GM23338 (cell line): ENCODE data around the gene UFM1. TPM values are rescaled to one million over a fixed set of nuclear protein-coding genes. Genes with fewer than 3 reads are reported as not detected.

Experiments used
- ATAC-seq: fragments of 200-7000 bp; cut with Tn5 transposase; 3 replicates; pipeline ENCODE4 v1.9.1; 2020
- DNase-seq: peaks from one replicate; pipeline ENCODE4 v3.0.0-alpha.2; 2015; ENCODE audit warnings: low spot score
- H2AFZ ChIP-seq: fragments of 200-600 bp; sonication (generic); 2 replicates; pipeline ENCODE4 v1.8.0; 2016; ENCODE audit warnings: antibody characterized with exemption, mild to moderate bottlenecking, moderate library complexity
- H3F3A ChIP-seq: fragments of 200-600 bp; sonication (generic); replicated peaks from 2 replicates; pipeline ENCODE4 v1.8.0; 2017; ENCODE audit warnings: antibody characterized with exemption, mixed run types, low read depth
- H3K27ac ChIP-seq: fragments of 200-600 bp; sonication (generic); 2 replicates; pipeline ENCODE4 v1.6.1; 2016; ENCODE audit warnings: low read depth
- H3K27me3 ChIP-seq: fragments of 200-600 bp; sonication (generic); 2 replicates; pipeline ENCODE4 v1.8.0; 2016; ENCODE audit warnings: mild to moderate bottlenecking, mixed run types, moderate library complexity; ENCODE audit not compliant: insufficient read depth
- H3K36me3 ChIP-seq: fragments of 200-600 bp; sonication (generic); 2 replicates; pipeline ENCODE4 v1.8.0; 2016; ENCODE audit warnings: mild to moderate bottlenecking; ENCODE audit not compliant: insufficient read depth
- H3K4me1 ChIP-seq: fragments of 200-600 bp; sonication (generic); 2 replicates; pipeline ENCODE4 v1.8.0; 2016; ENCODE audit warnings: mild to moderate bottlenecking, moderate library complexity; ENCODE audit not compliant: insufficient read depth
- H3K4me2 ChIP-seq: fragments of 200-600 bp; sonication (generic); 2 replicates; pipeline ENCODE4 v1.7.1; 2017; ENCODE audit warnings: mixed run types
- H3K4me3 ChIP-seq: fragments of 200-600 bp; sonication (generic); 2 replicates; pipeline ENCODE4 v1.6.1; 2016; ENCODE audit warnings: mixed run types
- H3K79me2 ChIP-seq: fragments of 200-600 bp; sonication (generic); replicated peaks from 2 replicates; pipeline ENCODE4 v1.8.0; 2017; ENCODE audit warnings: mild to moderate bottlenecking; ENCODE audit not compliant: insufficient read depth
- H3K9me2 ChIP-seq: fragments of 200-600 bp; sonication (generic); 2 replicates; pipeline ENCODE4 v1.8.0; 2017; ENCODE audit not compliant: insufficient read depth
- H4K20me1 ChIP-seq: fragments of 200-600 bp; sonication (generic); replicated peaks from 2 replicates; pipeline ENCODE4 v1.8.0; 2017; ENCODE audit warnings: mild to moderate bottlenecking; ENCODE audit not compliant: insufficient read depth
- H3K27ac Mint-ChIP-seq: 2 replicates; pipeline ENCODE4 v1.8.0; 2020; ENCODE audit warnings: inconsistent platforms, mild to moderate bottlenecking, moderate library complexity, mixed read lengths
- H3K27me3 Mint-ChIP-seq: 3 replicates; pipeline ENCODE4 v1.8.0; 2022; ENCODE audit warnings: low read depth, mild to moderate bottlenecking, moderate library complexity, mixed read lengths, inconsistent platforms; ENCODE audit not compliant: insufficient read depth, poor library complexity
- H3K36me3 Mint-ChIP-seq: 3 replicates; pipeline ENCODE4 v1.8.0; 2021; ENCODE audit warnings: low read depth, mild to moderate bottlenecking, inconsistent platforms, moderate library complexity, mixed read lengths
- H3K4me1 Mint-ChIP-seq: 3 replicates; pipeline ENCODE4 v1.8.0; 2020; ENCODE audit warnings: mild to moderate bottlenecking, inconsistent platforms, mixed read lengths
- H3K4me3 Mint-ChIP-seq: 3 replicates; pipeline ENCODE4 v1.8.0; 2021; ENCODE audit warnings: moderate library complexity, mild to moderate bottlenecking, inconsistent platforms, mixed read lengths
- H3K9me3 Mint-ChIP-seq: 3 replicates; pipeline ENCODE4 v1.8.0; 2020; ENCODE audit warnings: moderate library complexity, mild to moderate bottlenecking, inconsistent platforms, mixed read lengths
- CREB1 ChIP-seq: fragments of 250-450 bp; sonication (Bioruptor Pico); IDR thresholded peaks from 2 replicates; pipeline ENCODE4 v1.5.0; 2020; ENCODE audit warnings: low read depth, mild to moderate bottlenecking, moderate library complexity
- CTCF ChIP-seq, 2 experiments: fragments of 200-600 bp in 1 of 2; sonication (generic) in 1 of 2; conservative IDR thresholded peaks; 2 replicates each; pipeline versions ENCODE4 v1.5.1 to v1.6.1; 2016 to 2017; ENCODE audit warnings: antibody characterized with exemption in 2 of 2, low read depth in 2 of 2, mild to moderate bottlenecking in 2 of 2, moderate library complexity in 1 of 2
- EZH2 ChIP-seq: fragments of 200-600 bp; sonication (generic); IDR thresholded peaks from one replicate; pipeline ENCODE4 v1.8.0; 2017; ENCODE audit warnings: antibody characterized with exemption, mild to moderate bottlenecking, low read depth; ENCODE audit not compliant: unreplicated experiment
- EZH2phosphoT487 ChIP-seq: fragments of 200-600 bp; sonication (generic); IDR thresholded peaks from one replicate; pipeline ENCODE4 v1.8.1; 2018; ENCODE audit warnings: antibody characterized with exemption; ENCODE audit not compliant: unreplicated experiment
- JUNB ChIP-seq: IDR thresholded peaks from one replicate; pipeline ENCODE4 v1.6.1; 2016; ENCODE audit warnings: antibody characterized with exemption; ENCODE audit not compliant: unreplicated experiment
- NANOG ChIP-seq: IDR thresholded peaks from 2 replicates; pipeline ENCODE4 v1.6.1; 2016; ENCODE audit warnings: antibody characterized with exemption, borderline replicate concordance
- POLR2AphosphoS5 ChIP-seq: IDR thresholded peaks from 2 replicates; pipeline ENCODE4 v1.6.1; 2016; ENCODE audit warnings: antibody characterized with exemption, low read depth
- STAT1 ChIP-seq: IDR thresholded peaks from one replicate; pipeline ENCODE4 v1.6.1; 2016; ENCODE audit warnings: antibody characterized with exemption; ENCODE audit not compliant: unreplicated experiment
- ZNF114 ChIP-seq: fragments of 250-450 bp; sonication (Bioruptor Pico); IDR thresholded peaks from 2 replicates; pipeline ENCODE4 v1.5.0; 2020; ENCODE audit warnings: mild to moderate bottlenecking, moderate library complexity
- ZNF331 ChIP-seq: fragments of 250-450 bp; sonication (Bioruptor Pico); IDR thresholded peaks from 2 replicates; pipeline ENCODE4 v1.5.0; 2020; ENCODE audit warnings: low read depth, mild to moderate bottlenecking, moderate library complexity
- polyA plus RNA-seq: library from polyadenylated mRNA; unstranded; fragments of >200 nt; fragmentation: Nextera tagmentation; extraction: Ambion mirVana; gene quantifications from 2 replicates; pipeline ENCODE4 v1.2.1, GENCODE V29; 2016
- total RNA-seq: library from RNA; depleted of rRNA; stranded (reverse); fragments of >200 nt; shearing (Covaris generic); gene quantifications from 2 replicates; pipeline ENCODE4 v1.2.3, GENCODE V29; 2014
- TF ChIP-seq, protein P1 (sequence below): fragments of 250-450 bp; sonication (Bioruptor Pico); IDR thresholded peaks from 2 replicates; pipeline ENCODE4 v1.5.0; 2020; ENCODE audit warnings: mild to moderate bottlenecking, moderate library complexity
- TF ChIP-seq, protein P2 (sequence below): IDR thresholded peaks from one replicate; pipeline ENCODE4 v1.6.1; 2018; ENCODE audit warnings: antibody characterized with exemption; ENCODE audit not compliant: unreplicated experiment
- TF ChIP-seq, protein P3 (sequence below): IDR thresholded peaks from 2 replicates; pipeline ENCODE4 v1.6.1; 2016; ENCODE audit warnings: antibody characterized with exemption

UFM1 gene
- total and polyA plus RNA-seq, 2 experiments from 2014 or later, result 57.0 to 77.1 TPM

DNA sequence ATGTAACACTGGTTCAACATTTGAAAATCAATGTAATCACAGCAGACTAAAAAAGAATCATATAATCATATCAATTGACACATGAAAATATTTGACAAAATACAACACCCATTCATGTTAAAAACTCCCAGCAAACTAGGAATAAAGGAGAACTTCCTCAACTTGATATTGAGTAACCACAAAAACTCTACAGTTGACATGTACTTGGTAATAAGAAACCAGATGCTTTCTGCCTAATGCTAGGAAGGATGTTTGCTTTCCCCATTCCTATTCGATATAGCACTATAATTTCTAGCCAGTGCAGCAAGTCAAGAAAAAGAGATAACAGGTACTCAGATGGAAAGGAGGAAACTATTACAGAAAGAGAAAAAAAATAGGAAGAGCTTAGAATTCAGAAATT is 26.9 kb downstream of the UFM1 start:
- Histone ChIP-seq H3K79me2 (no peaks in the 10 kb centered on the region), H3K4me2 (no peak overlapping the region), H3K4me1 (no peaks in the 10 kb centered on the region), H3K4me3 (no peak overlapping the region), H3F3A (no peaks in the 10 kb centered on the region), H4K20me1 (no peaks in the 10 kb centered on the region), H3K27me3 (no peaks in the 10 kb centered on the region), H3K27ac (no peak overlapping the region), H2AFZ (no peak overlapping the region), H3K9me2 (peaks cover 3% of the 10 kb centered on the region; the same call in 1 of the 2 replicates), H3K36me3 (no peaks in the 10 kb centered on the region)
- Mint-ChIP-seq H3K9me3 (no peaks in the 10 kb centered on the region), H3K36me3 (no peaks in the 10 kb centered on the region), H3K4me1 (no peaks in the 10 kb centered on the region; the same call in 2 of the 3 replicates), H3K4me3 (no peak overlapping the region), H3K27me3 (no peaks in the 10 kb centered on the region), H3K27ac (no peak overlapping the region)
- DNase-seq, result no peak
- ATAC-seq, result no peak
- TF ChIP-seq STAT1 (no peak), CREB1 (CRISPR knock-in tag) (no peak), NANOG (no peak), ZNF331 (CRISPR knock-in tag) (no peak), EZH2 (no peak), EZH2phosphoT487 (no peak), JUNB (no peak), POLR2AphosphoS5 (no peak), ZNF114 (CRISPR knock-in tag) (no peak), CTCF (conservative IDR thresholded peaks at IDR 0.05; ENCODE audit: low read depth in 2 of 2) (no peak)
- TF ChIP-seq, protein P1, sequence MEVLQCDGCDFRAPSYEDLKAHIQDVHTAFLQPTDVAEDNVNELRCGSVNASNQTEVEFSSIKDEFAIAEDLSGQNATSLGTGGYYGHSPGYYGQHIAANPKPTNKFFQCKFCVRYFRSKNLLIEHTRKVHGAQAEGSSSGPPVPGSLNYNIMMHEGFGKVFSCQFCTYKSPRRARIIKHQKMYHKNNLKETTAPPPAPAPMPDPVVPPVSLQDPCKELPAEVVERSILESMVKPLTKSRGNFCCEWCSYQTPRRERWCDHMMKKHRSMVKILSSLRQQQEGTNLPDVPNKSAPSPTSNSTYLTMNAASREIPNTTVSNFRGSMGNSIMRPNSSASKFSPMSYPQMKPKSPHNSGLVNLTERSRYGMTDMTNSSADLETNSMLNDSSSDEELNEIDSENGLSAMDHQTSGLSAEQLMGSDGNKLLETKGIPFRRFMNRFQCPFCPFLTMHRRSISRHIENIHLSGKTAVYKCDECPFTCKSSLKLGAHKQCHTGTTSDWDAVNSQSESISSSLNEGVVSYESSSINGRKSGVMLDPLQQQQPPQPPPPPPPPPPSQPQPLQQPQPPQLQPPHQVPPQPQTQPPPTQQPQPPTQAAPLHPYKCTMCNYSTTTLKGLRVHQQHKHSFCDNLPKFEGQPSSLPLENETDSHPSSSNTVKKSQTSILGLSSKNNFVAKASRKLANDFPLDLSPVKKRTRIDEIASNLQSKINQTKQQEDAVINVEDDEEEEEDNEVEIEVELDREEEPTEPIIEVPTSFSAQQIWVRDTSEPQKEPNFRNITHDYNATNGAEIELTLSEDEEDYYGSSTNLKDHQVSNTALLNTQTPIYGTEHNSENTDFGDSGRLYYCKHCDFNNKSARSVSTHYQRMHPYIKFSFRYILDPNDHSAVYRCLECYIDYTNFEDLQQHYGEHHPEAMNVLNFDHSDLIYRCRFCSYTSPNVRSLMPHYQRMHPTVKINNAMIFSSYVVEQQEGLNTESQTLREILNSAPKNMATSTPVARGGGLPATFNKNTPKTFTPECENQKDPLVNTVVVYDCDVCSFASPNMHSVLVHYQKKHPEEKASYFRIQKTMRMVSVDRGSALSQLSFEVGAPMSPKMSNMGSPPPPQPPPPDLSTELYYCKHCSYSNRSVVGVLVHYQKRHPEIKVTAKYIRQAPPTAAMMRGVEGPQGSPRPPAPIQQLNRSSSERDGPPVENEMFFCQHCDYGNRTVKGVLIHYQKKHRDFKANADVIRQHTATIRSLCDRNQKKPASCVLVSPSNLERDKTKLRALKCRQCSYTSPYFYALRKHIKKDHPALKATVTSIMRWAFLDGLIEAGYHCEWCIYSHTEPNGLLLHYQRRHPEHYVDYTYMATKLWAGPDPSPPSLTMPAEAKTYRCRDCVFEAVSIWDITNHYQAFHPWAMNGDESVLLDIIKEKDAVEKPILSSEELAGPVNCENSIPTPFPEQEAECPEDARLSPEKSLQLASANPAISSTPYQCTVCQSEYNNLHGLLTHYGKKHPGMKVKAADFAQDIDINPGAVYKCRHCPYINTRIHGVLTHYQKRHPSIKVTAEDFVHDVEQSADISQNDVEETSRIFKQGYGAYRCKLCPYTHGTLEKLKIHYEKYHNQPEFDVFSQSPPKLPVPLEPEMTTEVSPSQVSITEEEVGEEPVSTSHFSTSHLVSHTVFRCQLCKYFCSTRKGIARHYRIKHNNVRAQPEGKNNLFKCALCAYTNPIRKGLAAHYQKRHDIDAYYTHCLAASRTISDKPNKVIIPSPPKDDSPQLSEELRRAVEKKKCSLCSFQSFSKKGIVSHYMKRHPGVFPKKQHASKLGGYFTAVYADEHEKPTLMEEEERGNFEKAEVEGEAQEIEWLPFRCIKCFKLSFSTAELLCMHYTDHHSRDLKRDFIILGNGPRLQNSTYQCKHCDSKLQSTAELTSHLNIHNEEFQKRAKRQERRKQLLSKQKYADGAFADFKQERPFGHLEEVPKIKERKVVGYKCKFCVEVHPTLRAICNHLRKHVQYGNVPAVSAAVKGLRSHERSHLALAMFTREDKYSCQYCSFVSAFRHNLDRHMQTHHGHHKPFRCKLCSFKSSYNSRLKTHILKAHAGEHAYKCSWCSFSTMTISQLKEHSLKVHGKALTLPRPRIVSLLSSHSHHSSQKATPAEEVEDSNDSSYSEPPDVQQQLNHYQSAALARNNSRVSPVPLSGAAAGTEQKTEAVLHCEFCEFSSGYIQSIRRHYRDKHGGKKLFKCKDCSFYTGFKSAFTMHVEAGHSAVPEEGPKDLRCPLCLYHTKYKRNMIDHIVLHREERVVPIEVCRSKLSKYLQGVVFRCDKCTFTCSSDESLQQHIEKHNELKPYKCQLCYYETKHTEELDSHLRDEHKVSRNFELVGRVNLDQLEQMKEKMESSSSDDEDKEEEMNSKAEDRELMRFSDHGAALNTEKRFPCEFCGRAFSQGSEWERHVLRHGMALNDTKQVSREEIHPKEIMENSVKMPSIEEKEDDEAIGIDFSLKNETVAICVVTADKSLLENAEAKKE (CRISPR knock-in tag), result no peak
- TF ChIP-seq, protein P2, sequence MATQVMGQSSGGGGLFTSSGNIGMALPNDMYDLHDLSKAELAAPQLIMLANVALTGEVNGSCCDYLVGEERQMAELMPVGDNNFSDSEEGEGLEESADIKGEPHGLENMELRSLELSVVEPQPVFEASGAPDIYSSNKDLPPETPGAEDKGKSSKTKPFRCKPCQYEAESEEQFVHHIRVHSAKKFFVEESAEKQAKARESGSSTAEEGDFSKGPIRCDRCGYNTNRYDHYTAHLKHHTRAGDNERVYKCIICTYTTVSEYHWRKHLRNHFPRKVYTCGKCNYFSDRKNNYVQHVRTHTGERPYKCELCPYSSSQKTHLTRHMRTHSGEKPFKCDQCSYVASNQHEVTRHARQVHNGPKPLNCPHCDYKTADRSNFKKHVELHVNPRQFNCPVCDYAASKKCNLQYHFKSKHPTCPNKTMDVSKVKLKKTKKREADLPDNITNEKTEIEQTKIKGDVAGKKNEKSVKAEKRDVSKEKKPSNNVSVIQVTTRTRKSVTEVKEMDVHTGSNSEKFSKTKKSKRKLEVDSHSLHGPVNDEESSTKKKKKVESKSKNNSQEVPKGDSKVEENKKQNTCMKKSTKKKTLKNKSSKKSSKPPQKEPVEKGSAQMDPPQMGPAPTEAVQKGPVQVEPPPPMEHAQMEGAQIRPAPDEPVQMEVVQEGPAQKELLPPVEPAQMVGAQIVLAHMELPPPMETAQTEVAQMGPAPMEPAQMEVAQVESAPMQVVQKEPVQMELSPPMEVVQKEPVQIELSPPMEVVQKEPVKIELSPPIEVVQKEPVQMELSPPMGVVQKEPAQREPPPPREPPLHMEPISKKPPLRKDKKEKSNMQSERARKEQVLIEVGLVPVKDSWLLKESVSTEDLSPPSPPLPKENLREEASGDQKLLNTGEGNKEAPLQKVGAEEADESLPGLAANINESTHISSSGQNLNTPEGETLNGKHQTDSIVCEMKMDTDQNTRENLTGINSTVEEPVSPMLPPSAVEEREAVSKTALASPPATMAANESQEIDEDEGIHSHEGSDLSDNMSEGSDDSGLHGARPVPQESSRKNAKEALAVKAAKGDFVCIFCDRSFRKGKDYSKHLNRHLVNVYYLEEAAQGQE, result no peak
- TF ChIP-seq, protein P3, sequence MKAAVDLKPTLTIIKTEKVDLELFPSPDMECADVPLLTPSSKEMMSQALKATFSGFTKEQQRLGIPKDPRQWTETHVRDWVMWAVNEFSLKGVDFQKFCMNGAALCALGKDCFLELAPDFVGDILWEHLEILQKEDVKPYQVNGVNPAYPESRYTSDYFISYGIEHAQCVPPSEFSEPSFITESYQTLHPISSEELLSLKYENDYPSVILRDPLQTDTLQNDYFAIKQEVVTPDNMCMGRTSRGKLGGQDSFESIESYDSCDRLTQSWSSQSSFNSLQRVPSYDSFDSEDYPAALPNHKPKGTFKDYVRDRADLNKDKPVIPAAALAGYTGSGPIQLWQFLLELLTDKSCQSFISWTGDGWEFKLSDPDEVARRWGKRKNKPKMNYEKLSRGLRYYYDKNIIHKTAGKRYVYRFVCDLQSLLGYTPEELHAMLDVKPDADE, result no peak
